Measurements from ENCODE around the gene COL27A1.

DNA sequence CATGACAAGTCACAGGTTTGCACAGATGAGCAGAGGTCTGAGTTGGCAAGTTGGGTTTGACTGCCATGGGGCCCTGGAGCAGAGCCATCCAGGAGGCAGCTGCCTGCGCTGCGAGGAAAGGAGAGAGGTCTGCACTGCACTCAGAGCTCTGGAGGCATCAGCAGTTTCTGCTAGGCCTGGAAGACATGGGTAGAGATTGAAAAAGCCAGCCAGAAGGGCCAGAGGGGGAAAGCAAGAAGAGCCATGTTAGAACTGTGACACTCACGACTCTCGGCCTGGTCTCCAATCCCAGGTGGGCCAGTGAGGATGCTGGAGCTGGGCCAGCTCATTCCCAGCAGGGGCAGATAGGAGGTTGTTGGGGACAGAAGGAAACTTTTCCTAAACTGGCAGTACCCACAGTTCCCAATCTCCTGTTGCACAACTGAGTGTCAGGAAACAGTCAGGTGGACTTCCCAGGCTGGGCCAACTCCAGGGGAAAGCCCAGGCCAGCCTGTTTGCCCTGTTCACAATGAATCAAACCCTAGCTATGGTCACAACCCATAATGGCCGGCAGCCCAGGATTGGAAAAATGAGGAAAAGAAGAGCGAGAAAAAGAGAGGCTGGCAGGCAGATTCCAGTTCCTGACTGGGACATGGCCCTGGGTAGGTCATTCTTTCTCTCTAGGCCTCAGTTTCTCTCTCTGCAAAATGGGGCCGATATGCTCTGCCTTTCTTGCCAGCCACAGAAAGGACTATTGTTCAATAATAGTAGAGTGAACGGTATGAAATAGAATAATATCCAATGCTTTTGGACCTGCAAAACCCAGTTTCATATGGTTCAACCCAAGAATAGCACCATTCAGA lies 159.8 kb downstream of the COL27A1 start:
- TF ChIP-seq, protein P1, sequence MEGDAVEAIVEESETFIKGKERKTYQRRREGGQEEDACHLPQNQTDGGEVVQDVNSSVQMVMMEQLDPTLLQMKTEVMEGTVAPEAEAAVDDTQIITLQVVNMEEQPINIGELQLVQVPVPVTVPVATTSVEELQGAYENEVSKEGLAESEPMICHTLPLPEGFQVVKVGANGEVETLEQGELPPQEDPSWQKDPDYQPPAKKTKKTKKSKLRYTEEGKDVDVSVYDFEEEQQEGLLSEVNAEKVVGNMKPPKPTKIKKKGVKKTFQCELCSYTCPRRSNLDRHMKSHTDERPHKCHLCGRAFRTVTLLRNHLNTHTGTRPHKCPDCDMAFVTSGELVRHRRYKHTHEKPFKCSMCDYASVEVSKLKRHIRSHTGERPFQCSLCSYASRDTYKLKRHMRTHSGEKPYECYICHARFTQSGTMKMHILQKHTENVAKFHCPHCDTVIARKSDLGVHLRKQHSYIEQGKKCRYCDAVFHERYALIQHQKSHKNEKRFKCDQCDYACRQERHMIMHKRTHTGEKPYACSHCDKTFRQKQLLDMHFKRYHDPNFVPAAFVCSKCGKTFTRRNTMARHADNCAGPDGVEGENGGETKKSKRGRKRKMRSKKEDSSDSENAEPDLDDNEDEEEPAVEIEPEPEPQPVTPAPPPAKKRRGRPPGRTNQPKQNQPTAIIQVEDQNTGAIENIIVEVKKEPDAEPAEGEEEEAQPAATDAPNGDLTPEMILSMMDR (IDR thresholded peaks at IDR 0.05) = no peak
- TF ChIP-seq EZH2 (IDR thresholded peaks at IDR 0.05) = no peak
